RKO (cell line): ENCODE data around the gene TECR.
A peak's percentile ranks its signal among the peaks of the same experiment; 100 is the strongest.
"Not testable (repeated sequence)": the region's sequence is repeated elsewhere in the genome, so short reads cannot be mapped to it uniquely, and the experiment has no call there.

Experiments used
- DNase-seq: peaks from one replicate; pipeline ENCODE4 v3.0.0-alpha.2; 2016; ENCODE audit warnings: low spot score

The TECR gene

GRCh38 chr19:14540741-14541525 lies 11.5 kb downstream of the TECR start:
- no peak for DNase-seq

- not testable (repeated sequence) for DNase-seq
Observed at GRCh38 chr19:14541979-14542378, 12.6 kb downstream of the TECR start.

- DNase-seq: no peak
Observed at GRCh38 chr19:14542711-14543328, 13.4 kb downstream of the TECR start.

- DNase-seq: no peak
Observed at GRCh38 chr19:14544047-14544446, 14.7 kb downstream of the TECR start.

GRCh38 chr19:14544977-14545715 lies 15.8 kb downstream of the TECR start:
- DNase-seq: no peak

GRCh38 chr19:14545716-14546082 lies 16.3 kb downstream of the TECR start:
- DNase-seq: no peak

- DNase-seq: no peak
Observed at GRCh38 chr19:14550201-14550754, 20.9 kb downstream of the TECR start.

GRCh38 chr19:14551134-14552005 lies 22.0 kb downstream of the TECR start:
- peak; percentile 16 for DNase-seq

- not testable (repeated sequence) for DNase-seq
Observed at GRCh38 chr19:14552006-14552360, 22.6 kb downstream of the TECR start.

GRCh38 chr19:14553042-14553938 lies 23.9 kb downstream of the TECR start:
- no peak for DNase-seq

- no peak for DNase-seq
Observed at GRCh38 chr19:14553939-14554243, 24.5 kb downstream of the TECR start.

GRCh38 chr19:14554382-14554812 lies 25.0 kb downstream of the TECR start:
- DNase-seq: no peak

- DNase-seq: peak; percentile 48
Observed at GRCh38 chr19:14555918-14556661, 26.7 kb downstream of the TECR start.

GRCh38 chr19:14556662-14557188 lies 27.3 kb downstream of the TECR start:
- peak; percentile 90 for DNase-seq

- no peak for DNase-seq
Observed at GRCh38 chr19:14558370-14559066, 29.1 kb downstream of the TECR start.

- DNase-seq: no peak
Observed at GRCh38 chr19:14559916-14560775, 30.8 kb downstream of the TECR start.

GRCh38 chr19:14560776-14561108 lies 31.3 kb downstream of the TECR start:
- no peak for DNase-seq

GRCh38 chr19:14561249-14561648 lies 31.9 kb downstream of the TECR start:
- no peak for DNase-seq
